SHP77 treated with DMSO at 0.1 percent for 48 hours (cell line): ENCODE data around the gene GPSM1.
A peak's percentile ranks its signal among the peaks of the same experiment; 100 is the strongest.

Source experiments
- DNase-seq: peaks from one replicate; lab custom pipeline; 2025; lab: John Stamatoyannopoulos, UW

The GPSM1 gene

DNA sequence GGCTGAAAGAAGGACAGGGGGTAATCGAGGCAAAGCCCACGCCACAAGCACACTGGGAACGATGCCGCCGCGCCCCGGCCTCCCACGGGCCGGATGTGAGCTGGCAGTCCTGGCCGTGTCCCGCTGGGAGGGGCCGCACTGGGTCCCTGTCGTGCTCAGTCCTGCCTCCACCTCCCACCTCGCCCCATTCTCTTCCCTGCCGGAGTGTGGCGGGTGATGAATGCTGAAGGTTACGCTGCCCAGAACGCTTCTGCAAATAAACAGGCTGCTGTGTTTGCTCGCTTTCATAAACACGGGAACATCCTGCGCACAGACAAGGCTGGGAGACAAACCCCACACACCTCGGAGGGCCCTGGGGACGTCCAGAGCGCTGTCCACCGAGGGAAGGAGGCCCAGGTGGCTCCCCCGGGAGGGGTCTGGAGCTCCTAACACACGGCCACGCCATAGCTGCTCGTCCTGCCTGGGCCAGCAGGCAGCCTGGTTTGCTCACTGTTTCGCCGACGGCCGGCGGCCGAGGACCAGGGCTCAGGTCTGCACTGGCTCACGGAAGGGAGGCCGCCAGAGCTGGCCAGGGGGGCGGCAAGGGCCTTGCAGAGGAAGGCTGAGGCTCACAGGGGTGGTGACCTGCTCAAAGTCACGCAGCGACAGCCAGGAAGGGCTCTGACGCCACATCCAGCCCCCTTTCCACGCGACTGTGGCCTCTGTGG lies 33.9 kb downstream of the GPSM1 start:
- no peak for DNase-seq

DNA sequence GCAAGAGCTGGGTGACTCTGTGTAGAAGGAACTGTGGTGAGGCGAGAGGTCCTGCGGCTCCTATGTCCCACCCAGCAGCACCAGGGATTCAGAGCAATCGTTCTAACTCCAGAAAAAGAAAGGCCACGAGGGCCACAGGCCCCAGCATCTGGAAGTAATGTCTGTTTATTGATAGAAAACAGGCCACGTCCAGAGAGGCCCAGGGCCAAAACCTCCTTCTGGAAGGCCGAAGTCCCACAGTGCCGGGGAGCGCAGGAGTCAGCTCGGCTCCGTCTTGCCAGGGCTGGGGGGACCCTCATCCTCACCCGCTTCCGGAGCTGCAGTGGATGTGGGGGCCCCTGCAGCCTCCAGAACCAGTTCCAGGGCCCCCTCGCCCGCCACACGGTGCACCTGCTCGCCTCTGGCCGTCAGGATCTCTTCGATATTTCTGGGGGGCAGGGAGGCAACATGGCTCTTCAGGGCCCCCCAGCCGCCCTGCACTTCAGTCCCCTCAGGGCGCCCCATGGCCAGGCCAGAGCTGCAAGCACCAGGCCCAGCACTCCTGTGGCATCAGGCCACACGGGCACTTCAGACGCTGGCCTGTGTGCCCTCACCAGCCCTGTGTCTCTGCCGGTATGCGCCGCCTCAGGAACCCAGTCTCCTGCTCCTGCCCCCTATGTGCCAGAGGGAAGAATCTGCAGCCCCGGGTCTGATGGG lies 34.6 kb downstream of the GPSM1 start:
- DNase-seq: no peak

DNA sequence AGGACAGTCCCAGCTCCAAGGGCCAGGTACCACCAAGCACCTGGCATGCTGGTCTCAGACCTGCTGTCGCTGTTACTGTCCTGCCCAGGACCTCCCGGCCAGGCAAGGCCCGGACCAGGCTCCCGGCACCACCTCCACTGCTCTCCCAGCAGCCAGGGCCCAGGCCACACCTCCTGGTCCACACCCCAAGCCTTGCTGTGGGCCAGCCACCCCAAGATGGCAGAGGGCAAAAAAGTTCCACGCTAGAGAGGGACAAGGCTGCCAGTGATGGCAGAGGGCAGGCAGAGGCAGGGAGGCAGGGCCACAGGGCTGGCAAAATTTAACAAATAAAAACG lies 35.1 kb downstream of the GPSM1 start:
- no peak for DNase-seq

DNA sequence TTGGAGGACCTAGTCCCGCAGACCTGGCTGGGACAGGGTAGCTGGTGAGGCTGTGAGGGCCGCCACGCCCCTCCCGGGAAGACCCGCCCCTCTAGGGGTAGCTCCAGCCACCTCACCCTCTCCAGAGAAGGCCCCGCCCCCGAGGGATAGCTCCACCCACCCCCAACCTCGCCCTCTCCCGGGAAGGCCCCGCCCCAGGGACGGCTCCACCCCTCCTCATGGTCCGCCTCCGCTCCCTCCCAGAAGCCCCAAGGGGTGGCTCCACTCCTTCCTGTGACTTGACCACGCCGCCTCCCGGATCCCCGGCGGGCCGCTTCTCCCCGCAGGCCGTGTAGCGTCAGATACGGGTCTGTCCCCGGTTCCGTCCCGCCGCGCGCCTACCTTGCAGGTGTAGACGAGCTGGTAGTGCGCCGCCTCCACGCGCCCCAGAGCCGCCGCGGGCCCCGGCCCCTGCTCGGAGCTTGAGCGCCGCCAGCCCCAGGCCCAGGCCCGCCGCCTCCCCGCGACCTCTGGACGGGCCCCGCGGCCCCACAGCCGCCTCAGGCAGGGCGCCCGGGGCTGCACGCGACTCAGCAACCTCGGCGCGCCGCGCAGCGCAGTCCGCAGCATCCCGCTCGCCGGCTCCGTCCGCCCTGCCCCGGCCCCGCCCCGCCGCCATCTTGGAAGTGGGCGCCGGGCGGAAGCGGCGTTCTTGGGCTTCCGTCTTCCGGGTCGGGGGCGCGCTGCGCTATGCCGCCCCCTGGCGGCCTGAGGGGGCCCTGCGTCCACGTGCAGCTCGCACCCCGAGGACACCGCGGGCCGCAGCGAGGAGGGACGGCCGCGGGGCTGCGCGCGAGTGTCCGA lies 36.0 kb downstream of the GPSM1 start, which contains the start of gene DNLZ:
TSS of gene DNLZ (minus strand) at position 639 of the 843 bp plus-strand sequence. CDS start at position 609, 30 bp downstream.
- peak; percentile 65 for DNase-seq

DNA sequence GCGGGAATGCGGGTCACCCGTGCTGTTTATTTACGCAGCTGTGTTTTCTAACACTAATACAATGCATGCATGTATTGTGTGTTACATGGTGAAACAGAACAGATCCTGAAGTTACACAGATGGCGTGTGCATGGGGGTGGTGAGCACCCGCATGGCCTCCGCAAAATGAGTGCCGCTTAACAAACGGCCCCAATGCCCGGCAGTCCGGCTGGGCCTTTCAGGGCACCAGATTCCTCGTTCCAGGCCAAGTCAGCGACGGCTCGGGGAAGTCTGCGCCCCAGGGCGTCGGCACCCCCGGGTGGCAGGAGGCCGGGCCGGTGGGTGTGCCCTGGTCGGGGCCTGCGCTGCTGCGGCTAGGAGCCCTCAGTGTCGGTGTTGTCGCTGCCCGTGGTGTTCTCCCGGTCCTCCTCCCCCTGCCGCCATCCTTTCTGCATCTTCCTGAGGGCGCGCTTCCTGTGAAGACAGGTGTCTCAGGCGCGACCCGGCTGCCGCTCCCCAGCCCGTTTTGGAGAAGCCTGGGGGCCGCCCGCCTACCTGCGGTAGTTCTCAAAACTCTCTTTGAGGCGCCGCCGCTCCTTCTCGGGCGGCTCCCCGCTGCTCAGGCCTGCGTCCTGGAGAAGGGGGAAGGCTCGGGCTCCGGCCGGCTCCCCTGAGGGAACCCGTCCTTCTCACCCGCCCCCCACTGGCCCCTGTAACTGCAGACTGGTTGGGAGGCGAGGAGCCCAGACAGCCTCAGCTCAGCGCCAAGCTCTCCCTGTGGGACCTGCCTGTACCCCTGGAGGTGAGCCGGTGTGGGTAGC lies 36.8 kb downstream of the GPSM1 start:
- DNase-seq: no peak

DNA sequence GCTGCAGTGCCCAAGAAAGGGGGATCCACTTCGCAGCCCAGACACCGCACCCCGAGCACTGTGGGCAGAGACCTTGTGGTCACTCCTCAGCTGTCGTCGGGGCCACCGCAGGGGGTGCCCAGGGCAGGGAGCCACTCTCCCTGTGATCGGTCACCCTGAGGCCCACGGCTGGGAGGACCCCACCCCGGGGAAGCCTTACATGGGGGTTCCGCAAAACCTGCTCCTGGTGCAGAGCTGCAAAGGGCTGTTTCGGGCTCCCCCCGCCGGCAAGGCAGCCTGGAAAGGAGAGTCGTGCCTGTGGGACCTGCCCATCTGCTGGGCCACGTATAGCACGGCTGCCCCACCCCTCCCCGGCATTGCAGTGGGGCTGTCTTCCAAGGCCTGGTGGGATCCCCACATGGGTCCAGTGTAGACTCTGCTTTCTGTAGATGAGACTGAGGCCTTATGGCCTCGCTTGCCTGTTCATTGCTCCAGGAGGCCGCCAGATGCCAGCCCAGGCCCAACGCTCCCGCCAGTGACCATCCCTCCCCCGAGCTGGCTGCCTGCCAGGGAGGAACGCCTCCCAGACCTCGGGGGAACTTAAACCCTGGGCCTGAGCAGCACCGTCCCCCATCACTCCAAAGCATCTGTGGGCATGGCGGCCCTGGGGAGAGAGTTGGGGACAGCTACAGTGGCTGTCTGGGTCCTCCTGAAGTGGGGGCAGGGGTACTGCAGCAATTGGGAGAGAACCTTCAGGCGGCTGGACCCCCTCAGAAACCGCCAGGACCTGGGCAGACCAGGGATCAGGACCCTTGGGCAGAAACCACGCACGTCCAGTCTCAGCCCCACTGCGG lies 37.8 kb downstream of the GPSM1 start:
- DNase-seq: no peak

DNA sequence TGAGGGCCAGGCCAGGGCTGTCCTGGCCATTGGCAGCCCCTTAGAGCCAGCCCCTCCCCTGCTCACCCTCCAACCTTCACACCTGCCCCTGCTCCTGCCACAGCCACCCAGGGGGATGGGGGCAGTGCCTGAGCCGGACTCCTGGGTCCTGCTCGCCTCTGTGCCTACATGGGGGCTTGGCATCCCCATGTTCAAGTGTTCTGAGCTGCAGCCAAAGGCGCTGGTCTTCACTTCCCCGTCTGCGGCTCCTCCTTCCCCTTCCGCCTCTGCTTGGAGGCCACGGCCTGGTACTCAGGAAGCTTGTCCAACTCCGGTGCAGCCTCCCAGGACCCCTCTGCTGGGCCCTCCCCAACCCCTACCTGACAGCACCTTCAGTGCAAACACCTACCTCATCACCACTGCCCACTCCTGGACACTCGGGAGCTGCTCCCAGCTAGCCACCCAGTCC lies 38.5 kb downstream of the GPSM1 start:
- DNase-seq: no peak

DNA sequence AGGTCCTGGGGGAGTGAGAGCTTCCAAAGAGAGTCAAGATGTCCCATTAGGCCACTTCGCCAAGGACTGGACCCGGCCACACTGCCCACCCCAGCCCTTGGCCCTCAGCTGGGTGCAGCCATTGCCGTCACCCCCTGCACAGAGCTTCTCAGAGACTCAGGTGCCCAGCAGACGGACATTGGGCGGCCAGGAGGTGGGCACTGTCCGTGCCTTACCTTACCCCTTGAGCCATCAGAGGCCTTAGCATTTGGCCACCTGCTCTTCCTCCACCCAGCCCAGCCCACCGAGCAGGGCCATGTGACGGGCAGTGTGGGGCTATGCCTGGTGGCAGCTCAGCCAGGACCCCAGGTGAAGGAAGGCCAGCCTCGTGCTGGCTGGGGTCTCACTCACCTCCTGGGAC lies 39.5 kb downstream of the GPSM1 start:
- DNase-seq: no peak

DNA sequence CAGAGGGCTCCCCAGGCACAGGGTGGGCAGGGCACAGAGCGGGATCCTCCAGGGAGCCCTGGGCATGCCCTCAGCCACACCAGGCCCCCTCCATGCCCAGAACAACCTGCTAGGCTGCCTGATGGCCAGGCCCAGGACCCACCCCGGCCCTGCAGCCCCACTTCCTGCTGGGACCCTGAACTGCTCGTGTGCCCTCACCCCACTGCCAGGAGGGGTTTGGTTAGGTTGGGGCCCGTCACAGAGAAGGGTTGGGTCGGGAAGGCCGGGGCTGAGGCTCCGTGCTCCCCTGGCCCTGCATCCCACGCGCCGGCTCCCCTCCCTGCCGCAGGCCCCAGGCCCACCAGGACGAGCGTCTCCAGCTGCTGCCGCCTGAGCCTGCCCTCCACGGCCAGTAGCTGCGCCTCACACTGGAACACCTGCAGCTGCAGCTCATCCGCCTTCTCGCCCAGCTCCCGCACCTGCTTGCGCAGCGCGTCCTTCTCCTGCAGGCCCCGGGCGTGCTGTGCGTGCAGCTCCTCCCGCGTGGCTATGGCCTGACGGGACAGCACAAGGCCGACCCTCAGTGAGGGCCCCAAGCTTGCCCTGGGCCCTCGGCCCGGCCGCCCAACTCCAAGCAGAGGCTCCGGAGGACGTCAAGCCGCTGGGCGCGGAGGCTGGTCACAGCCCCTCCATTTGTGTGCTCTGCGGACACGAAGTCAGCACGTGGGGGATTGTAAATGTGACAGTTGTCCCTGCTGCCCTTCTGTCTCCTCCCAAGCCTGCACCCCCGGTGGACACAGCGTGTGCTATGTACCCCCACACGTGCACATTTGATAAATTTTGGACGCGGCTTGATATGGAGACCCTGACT lies 40.2 kb downstream of the GPSM1 start:
- peak; percentile 37 for DNase-seq

DNA sequence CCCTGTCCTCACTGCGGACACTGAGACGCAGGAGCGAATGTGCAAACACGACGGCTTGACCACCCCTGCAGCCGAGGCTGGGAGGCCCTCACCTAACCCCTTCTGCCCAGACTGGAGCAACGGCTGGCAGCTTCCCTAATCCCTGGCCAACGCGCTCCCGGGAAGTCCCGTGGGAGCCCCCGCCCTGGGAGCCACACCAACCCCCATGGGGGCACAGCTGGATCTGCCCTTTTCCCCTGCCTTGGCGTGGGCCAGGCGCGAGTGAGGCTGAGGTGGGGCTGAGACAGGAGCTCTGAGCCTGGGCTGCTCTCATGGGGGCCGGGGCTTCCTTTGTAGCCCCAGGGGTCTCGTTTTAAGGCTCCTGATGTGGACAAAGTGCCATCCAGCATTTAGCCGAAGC lies 40.9 kb downstream of the GPSM1 start:
- no peak for DNase-seq

DNA sequence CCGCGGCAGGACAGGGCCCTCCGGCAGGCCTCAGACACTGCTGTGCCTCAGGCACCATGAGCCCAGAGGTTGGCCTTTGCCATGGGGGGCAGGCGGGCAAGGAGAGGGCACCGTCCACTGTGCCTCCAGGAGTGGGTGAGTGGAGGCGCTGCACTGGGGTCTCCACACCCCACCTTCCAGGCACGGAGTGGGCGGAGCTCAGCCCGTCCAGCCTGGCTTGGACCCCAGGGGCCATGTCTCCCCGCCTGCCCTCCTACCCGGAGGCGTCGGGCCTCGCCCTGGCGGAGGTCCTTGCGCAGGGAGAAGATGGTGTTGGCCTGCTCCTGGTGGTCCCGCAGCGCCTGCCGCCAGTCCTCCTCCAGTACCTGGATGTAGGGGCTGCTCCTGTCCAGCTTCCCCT lies 42.7 kb downstream of the GPSM1 start:
- no peak for DNase-seq

DNA sequence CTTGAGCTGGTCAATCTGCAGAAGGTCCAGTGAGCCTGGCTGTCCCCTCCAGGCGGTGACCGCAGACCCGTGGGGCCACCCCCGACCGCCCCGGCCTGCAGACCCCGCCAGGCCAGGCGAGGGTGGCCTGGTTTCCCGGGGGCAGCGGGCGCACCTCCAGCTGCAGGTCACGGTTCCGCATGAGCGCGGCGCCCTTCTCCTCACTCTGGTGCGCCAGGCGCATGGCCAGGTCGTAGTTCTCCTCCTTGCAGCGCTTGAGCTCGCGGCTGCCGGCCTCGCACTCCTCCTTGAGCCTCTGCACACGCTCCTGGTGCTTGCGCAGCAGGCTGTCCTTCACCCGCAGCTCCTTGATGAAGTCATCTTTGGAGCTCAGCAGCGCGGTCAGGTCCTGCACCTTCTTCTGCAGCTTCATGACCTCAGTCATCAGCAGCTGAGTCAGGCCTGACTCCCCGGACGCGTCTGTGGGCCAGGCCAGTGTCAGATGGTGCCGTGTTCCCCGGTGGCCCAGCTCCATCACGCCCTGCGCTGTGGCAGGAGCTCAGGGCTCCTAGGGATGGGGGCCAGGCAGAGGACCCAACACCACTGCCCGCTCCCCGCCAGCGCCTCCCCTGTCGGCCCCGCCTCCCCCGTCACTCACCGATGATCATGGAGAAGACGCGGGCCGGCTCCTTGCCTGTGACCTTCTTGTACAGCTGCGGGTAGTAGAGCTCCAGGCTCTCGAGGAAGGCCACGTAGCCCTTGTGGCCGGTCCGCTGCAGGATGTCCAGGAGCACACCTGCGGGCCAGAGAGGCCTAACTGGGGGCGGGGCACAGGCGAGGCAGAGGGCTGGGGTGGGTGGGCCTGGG lies 43.6 kb downstream of the GPSM1 start:
- no peak for DNase-seq

DNA sequence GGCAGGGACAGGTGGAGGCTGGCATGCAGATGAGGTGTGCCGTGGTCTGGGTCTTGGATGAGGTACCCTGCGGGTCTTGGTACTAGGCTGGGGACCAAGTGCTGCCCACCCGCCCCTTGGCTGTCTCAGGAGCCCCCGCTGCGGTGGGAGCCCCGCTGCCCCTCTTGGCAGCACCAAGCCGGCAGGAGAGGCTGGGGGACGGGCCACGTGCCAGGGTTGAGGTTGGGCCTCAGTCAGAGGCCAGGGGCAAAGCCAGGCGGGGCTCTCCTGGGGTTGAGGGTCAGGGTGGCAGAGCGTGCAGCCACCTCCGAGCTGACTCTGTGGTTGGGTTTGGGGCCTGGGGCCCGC lies 44.2 kb downstream of the GPSM1 start:
- no peak for DNase-seq

DNA sequence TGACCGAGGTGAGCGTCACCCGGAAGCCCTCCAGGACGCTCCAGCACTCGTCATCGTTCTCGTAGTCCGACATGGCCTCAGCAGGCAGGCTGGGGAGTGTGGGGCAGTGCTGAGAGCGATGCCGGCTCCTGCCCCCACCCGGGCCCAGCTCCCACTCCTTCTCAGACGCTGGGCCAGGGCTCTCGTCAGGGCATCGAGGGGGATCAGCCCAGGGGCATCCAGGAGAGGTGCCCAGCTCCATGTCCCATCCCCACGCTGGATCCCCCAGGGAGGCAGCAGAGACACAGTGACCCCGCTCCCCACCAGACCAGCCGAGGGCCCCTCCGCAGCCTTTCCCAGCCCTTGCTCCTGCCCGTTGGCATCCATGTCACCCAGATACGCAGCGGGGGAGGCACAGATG lies 44.7 kb downstream of the GPSM1 start:
- DNase-seq: no peak

DNA sequence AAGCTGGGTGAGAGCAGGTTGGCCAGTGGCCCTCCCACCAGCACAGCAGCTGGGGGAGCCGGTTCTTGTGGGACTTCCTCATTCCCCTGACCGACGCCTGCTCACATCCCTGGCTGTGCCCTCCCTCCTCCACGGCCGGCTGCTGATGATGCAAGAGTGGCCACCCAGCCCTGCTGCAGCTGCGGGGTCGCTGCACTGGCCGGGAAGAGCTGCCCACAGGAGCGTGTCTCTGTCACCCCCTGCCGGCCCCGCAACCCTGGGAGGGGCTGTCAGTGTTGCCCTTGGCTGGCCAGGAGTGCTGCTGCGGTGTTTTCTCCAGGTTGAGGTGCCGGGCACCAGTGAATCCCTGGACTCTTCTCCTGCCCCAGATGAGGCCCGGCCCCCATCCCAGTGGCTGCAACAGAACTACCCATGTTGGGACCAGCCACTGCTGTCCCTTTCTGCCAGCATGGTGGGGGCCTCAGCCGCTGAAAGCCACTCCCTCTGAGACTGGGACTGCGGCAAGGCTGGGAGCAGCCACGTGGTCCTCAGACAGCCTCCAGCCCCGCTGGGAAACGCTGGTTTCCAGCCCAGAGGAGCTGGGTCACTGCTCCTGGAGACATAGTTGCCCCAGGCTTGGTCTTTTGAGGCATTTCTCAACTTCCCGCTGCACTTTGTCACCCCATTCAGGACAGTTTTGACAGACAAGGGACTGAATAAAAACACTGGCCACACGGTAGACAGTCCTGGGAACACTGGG lies 45.4 kb downstream of the GPSM1 start:
- peak; percentile 20 for DNase-seq

DNA sequence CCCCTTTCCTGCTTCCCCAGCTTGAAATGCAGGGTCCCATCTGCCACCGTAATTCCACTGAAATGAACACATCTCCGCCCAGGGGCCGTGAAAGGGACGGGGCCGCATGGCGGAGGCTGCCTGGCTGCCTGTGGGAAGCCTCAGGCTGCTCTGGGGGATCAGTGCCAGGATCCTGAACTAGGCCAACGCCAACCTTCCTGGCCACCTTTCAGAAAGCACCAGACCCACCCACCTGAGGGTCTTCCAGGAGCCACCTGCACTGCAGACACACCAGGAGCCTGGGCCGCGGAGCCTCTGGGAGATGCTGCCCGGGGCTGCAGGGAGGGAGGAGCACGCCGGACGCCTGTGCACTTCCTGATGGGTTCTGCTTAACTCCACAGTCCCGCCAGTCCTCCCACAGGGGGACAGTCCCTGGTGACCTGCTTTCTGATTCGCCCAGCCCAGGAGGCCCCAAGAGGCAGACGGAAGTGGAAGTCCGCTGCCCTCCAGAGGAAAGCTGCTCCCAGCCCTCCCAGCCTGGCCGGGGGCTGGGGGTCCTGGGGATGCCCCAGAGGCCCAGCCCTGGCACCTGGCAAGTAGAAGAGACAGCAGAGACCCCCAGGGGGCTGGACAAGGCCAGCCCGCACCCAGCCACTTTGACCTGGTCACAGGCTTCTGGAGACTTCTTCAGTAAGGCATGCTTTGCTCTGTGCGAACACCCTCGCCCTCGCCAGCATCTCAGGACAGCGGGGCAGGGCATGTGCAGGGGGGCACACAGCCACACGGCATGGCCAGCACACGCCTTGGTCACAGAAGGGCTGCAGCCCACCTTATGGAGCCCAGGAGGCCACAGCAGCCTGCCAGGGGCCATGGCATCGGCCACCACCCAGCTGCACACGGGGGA lies 46.2 kb downstream of the GPSM1 start, which contains the start of gene CARD9:
TSS of gene CARD9 (minus strand) at position 370 of the 883 bp plus-strand sequence. CDS start 1,591 bp downstream, outside the sequence.
- DNase-seq: no peak

DNA sequence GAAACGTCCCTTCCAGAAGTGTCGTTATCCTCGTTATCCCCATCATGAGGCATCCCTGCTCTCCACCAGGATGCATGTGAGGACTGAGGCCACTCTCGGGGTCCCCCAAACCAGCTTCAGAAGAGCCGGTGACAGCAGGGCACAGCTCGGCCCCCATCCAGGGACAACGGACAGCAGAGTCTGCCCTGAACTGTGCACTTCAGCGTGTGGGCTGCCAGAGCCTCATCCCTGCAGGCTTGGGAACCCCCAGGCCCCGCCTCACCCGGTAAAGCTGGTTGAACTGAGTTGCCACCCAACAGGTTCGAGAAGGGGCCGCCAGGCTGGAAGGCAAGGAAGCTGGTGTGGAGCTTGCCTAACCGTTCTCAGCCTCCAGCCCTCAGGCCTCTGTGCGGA lies 46.8 kb downstream of the GPSM1 start:
- DNase-seq: no peak
